Liver (tissue), 3 donors: ENCODE measurements around the gene MANBA.

Experiments
- FOXA1 ChIP-seq: IDR thresholded peaks from 2 replicates; pipeline ENCODE4 v1.6.1; 2016; ENCODE audit warnings: antibody characterized with exemption
- JUND ChIP-seq, 2 donors: IDR thresholded peaks; 2 replicates each; pipeline ENCODE4 v1.6.1; 2016; ENCODE audit warnings: antibody characterized with exemption in 2 of 2
- REST ChIP-seq: IDR thresholded peaks from 2 replicates; pipeline ENCODE4 v1.6.1; 2016; ENCODE audit warnings: antibody characterized with exemption, mild to moderate bottlenecking
- RXRA ChIP-seq, 2 donors: IDR thresholded peaks; 2 replicates each; pipeline ENCODE4 v1.6.1; 2017 to 2018; ENCODE audit warnings: antibody characterized with exemption in 2 of 2, mild to moderate bottlenecking in 1 of 2
- YY1 ChIP-seq: IDR thresholded peaks from 2 replicates; pipeline ENCODE4 v1.6.1; 2016; ENCODE audit warnings: antibody characterized with exemption, mild to moderate bottlenecking
- TF ChIP-seq, protein P1 (sequence below): fragments of 150-350 bp; IDR thresholded peaks from 2 replicates; pipeline ENCODE4 v1.5.1; 2017; ENCODE audit warnings: improper control_type of control experiment, low read depth, low read length; ENCODE audit not compliant: missing input control
- TF ChIP-seq, protein P2 (sequence below): IDR thresholded peaks from 2 replicates; pipeline ENCODE4 v1.6.1; 2016; ENCODE audit warnings: antibody characterized with exemption
- donor health status: healthy.
- donor health status: healthy.

DNA sequence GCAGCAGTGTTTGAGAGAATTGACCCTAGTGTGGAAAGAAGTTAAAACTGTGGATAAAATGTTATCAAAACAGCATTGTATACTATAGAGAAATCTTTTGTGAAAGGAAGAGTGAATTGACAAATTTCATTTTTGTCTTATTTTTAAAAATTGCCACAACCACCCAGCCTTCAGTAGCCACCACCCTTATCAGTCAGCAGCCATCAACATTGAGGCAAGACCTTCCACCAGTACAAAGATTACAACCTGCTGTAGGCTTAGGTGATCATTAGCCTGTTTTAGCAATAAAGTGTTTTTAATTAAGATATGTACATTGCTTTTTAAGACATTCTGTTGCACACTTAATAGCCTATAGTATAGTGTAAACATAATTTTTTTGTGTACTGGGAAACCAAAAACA, 168.5 kb downstream of the MANBA start:
- TF ChIP-seq JUND (IDR thresholded peaks at IDR 0.05) (no peak), RXRA (IDR thresholded peaks at IDR 0.05) (no peak), FOXA1 (no peak), YY1 (no peak), REST (no peak)
- TF ChIP-seq, protein P1, sequence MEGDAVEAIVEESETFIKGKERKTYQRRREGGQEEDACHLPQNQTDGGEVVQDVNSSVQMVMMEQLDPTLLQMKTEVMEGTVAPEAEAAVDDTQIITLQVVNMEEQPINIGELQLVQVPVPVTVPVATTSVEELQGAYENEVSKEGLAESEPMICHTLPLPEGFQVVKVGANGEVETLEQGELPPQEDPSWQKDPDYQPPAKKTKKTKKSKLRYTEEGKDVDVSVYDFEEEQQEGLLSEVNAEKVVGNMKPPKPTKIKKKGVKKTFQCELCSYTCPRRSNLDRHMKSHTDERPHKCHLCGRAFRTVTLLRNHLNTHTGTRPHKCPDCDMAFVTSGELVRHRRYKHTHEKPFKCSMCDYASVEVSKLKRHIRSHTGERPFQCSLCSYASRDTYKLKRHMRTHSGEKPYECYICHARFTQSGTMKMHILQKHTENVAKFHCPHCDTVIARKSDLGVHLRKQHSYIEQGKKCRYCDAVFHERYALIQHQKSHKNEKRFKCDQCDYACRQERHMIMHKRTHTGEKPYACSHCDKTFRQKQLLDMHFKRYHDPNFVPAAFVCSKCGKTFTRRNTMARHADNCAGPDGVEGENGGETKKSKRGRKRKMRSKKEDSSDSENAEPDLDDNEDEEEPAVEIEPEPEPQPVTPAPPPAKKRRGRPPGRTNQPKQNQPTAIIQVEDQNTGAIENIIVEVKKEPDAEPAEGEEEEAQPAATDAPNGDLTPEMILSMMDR = no peak
- TF ChIP-seq, protein P2, sequence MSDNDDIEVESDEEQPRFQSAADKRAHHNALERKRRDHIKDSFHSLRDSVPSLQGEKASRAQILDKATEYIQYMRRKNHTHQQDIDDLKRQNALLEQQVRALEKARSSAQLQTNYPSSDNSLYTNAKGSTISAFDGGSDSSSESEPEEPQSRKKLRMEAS = no peak
